Coronary artery (tissue), 2 donors: ENCODE data around the gene CCT7.

Experiments used
- DNase-seq: peaks from one replicate; pipeline ENCODE4 v3.0.0-alpha.2; 2017; ENCODE audit warnings: low spot score
- H3K27ac ChIP-seq, 2 donors: fragments of 200-600 bp; sonication (generic); one replicate each; pipeline ENCODE4 v1.5.1; 2016 to 2019
- H3K4me3 ChIP-seq: fragments of 200-600 bp; sonication (generic); 2 replicates; pipeline ENCODE4 v1.5.1; 2016; ENCODE audit warnings: mild to moderate bottlenecking, moderate library complexity
- TF ChIP-seq, protein P1 (sequence below): fragments of 200-600 bp; sonication (generic); IDR thresholded peaks from one replicate; pipeline ENCODE4 v1.5.1; 2019; ENCODE audit warnings: antibody characterized with exemption

CCT7 gene

DNA sequence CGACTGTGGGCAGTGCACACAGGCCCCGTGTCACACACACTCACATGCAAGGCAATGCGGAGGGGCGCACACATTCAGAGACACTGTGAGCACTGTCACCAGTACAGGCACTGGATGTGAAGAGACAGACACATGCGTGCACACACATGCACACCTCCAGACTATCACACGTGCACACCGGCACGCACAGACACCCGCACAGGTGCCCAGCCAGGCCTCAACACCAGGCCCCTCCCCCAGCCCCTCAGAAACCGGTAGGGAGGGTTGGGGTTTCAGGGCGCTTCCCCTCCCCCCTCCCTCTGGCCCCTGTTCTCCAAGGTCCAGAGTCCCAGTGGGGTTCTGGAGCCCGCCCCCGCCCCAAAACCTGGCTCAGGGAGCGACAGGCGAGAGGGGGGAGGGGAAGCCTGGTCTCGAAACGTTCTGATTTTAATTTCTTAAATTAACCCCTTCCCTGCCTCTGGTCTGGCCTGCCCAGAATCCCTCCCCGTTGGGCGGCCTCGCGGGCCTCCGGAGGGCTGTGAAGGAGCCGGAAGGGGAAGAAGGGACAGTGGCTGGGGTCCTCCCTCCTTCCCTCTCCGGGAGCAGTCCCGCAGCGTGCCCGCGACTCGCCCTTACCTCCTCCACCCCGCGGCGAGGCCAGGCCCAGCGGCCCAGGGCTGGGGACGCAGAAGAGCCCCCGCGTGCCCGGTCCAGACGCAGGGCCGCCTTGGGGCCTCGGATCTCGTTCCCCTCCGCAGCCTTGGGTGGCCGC is 49.6 kb downstream of the CCT7 start:
- TF ChIP-seq, protein P1, sequence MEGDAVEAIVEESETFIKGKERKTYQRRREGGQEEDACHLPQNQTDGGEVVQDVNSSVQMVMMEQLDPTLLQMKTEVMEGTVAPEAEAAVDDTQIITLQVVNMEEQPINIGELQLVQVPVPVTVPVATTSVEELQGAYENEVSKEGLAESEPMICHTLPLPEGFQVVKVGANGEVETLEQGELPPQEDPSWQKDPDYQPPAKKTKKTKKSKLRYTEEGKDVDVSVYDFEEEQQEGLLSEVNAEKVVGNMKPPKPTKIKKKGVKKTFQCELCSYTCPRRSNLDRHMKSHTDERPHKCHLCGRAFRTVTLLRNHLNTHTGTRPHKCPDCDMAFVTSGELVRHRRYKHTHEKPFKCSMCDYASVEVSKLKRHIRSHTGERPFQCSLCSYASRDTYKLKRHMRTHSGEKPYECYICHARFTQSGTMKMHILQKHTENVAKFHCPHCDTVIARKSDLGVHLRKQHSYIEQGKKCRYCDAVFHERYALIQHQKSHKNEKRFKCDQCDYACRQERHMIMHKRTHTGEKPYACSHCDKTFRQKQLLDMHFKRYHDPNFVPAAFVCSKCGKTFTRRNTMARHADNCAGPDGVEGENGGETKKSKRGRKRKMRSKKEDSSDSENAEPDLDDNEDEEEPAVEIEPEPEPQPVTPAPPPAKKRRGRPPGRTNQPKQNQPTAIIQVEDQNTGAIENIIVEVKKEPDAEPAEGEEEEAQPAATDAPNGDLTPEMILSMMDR: no peak
- peak overlapping the region; percentile 73 for H3K4me3 ChIP-seq
- DNase-seq: peak; percentile 55
- H3K27ac ChIP-seq: no peak overlapping the region

- DNase-seq: peak; percentile 62
- no peak within 1 kb of the TSS for H3K27ac ChIP-seq
These were observed 50.4 kb downstream of the CCT7 start, which contains the start of gene FBXO41 for GRCh38 chr2:73284296-73285158. Gene FBXO41 (minus strand): TSS chr2:73284478. CDS start chr2:73269630, 14,848 bp downstream.

DNA sequence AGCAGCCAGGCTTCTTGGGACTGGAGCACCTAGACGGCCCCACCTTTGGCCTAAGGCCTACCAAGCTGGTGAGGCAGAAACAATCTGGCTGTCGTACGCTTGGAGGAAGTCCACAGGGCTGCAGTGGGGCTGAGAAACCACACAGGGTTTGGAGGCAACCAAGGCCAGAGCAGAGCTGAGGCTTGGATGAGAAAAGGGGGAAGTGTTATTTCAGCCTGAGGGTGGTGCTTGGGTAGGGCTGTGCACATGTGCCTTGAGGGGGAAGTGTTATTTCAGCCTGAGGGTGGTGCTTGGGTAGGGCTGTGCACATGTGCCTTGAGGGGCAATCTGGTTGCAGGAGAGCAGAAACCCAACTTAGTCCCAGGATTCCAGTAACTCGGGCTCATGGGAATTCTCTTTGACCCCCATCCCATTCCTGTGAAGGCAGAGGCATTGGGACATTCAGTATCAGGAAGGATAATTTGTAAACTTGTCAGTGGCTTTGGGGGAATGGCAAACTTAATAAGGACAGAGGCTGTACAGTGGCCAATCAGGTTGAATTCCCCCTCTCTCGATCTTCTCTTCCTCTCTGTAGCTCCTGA is 51.1 kb downstream of the CCT7 start:
- Histone ChIP-seq H3K27ac (no peak overlapping the region), H3K4me3 (peak overlapping the region; percentile 73)
- TF ChIP-seq, protein P1: no peak
- DNase-seq: no peak

More at GRCh38 chr2:73284296-73285158, 50.4 kb downstream of the CCT7 start, which contains the start of gene FBXO41:
- TF ChIP-seq, protein P1: no peak
- peak within 1 kb of the TSS; percentile 73 for H3K4me3 ChIP-seq

GRCh38 chr2:73286134-73286655 is 52.1 kb downstream of the CCT7 start:
- TF ChIP-seq, protein P1: no peak
- Histone ChIP-seq H3K27ac (no peak overlapping the region), H3K4me3 (no peak overlapping the region)
- DNase-seq: no peak

DNA sequence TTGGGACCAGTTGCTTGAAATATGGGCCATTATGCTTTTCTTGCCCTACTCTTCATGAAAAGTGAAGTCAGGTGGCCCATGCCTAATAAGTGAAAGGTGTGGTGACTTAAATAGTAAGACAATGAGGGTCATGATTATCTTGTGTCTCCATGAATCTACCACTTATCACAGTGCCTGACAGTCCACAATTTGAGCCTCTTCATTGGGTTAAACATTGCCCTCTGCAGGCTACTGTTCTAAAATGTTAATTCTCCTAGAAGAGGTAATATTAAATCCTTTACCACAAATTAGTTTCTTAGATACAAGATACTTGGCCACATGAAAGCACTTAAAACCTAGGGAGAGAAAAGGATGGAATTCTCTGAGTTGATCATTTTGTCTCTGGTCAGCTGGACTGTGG is 55.2 kb downstream of the CCT7 start:
- no peak overlapping the region for H3K4me3 ChIP-seq
- TF ChIP-seq, protein P1: no peak
- H3K27ac ChIP-seq: no peak overlapping the region
- no peak for DNase-seq

DNA sequence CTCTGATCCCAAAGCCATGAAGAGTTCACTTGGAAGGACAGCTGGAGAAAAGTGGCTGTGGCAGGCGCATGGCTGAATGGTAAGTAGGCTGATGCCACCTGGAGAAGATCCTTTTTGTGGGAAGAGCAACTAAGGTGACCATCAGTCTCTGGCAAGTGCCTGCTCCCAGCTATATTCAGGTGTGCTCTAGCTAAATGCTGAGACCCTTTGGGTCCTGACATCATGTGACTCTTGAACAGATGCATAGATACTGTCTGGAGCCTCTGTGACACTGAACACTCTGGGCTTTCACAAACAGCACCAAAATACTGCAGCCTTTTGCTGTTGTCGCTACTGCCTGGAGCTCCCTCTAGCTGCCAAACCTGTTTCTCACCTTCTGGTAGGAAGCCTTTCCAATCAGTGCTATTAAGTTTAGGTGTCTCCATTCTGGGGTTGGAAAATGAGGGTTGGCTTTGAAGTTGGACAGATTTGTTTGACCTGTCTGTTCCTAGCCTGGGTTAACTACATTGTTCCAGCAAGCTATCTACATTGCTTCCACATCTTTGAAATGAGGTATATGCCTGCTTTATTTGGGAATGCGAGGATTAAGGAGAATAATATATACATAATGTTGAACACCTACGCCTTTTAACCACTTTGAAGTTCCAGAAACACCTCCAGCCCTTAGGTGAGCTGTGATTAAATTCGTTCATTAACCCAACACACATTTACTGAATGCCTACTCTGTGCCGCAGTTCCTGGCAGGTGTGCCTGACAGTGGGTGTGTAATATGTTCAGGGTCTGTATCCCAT is 56.1 kb downstream of the CCT7 start:
- TF ChIP-seq, protein P1: no peak
- Histone ChIP-seq H3K27ac (no peak overlapping the region), H3K4me3 (no peak overlapping the region)
- DNase-seq: no peak
